Common myeloid progenitor, CD34-positive (primary cell): ENCODE data around the gene GNAI1.

Experiments used
- CTCF ChIA-PET: fragments of 350-600 bp; sonication (Branson Sonifier 250); formaldehyde crosslinking; loops from one replicate; lab custom pipeline; 2021; ENCODE audit warnings: antibody characterized with exemption; lab: Charles Lee
- POLR2A ChIA-PET: fragments of 350-600 bp; sonication (Branson Sonifier 250); formaldehyde crosslinking; loops from one replicate; lab custom pipeline; 2021; ENCODE audit warnings: antibody characterized with exemption; lab: Charles Lee
- DNase-seq, 3 donors: peaks; one replicate each; pipeline versions ENCODE4 v3.0.0 to v3.0.0-alpha.2; 2013
- H3K27ac ChIP-seq, 2 experiments: 1 replicate in 1 of 2; 2 replicates in 1 of 2; pipeline ENCODE4 v1.7.0; 2013; ENCODE audit warnings: inconsistent platforms in 2 of 2, low read length in 2 of 2, mild to moderate bottlenecking in 2 of 2, low read depth in 1 of 2, moderate library complexity in 1 of 2; ENCODE audit not compliant: severe bottlenecking in 2 of 2, insufficient read depth in 1 of 2, poor library complexity in 1 of 2
- H3K27me3 ChIP-seq, 5 experiments: replicated peaks in 2 of 5; 1 replicate in 3 of 5; 2 replicates in 2 of 5; pipeline versions ENCODE4 v1.6.1 to v1.7.0; 2013; ENCODE audit warnings: low read length in 4 of 5, mild to moderate bottlenecking in 2 of 5, moderate library complexity in 2 of 5, inconsistent platforms in 1 of 5; ENCODE audit not compliant: insufficient read depth in 5 of 5, control insufficient read depth in 4 of 5
- H3K36me3 ChIP-seq, 4 experiments: 1 replicate in 2 of 4; 2 replicates in 2 of 4; pipeline versions ENCODE4 v1.6.1 to v1.7.0; 2013; ENCODE audit warnings: low read length in 3 of 4, control low read depth in 1 of 4, mild to moderate bottlenecking in 1 of 4; ENCODE audit not compliant: control insufficient read depth in 4 of 4, insufficient read depth in 4 of 4
- H3K4me1 ChIP-seq, 4 experiments: 1 replicate in 3 of 4; 2 replicates in 1 of 4; pipeline versions ENCODE4 v1.6.1 to v1.7.1; 2013; ENCODE audit warnings: low read length in 3 of 4, mild to moderate bottlenecking in 3 of 4, control low read depth in 1 of 4, inconsistent platforms in 1 of 4, moderate library complexity in 1 of 4; ENCODE audit not compliant: control insufficient read depth in 4 of 4, insufficient read depth in 4 of 4; ENCODE audit errors: control extremely low read depth in 1 of 4
- H3K4me3 ChIP-seq, 7 experiments: 1 replicate in 4 of 7; 2 replicates in 3 of 7; pipeline versions ENCODE4 v1.5.1 to v1.7.0; 2013; ENCODE audit warnings: mild to moderate bottlenecking in 7 of 7, low read length in 6 of 7, moderate library complexity in 6 of 7, inconsistent platforms in 2 of 7, low read depth in 2 of 7, control low read depth in 1 of 7; ENCODE audit not compliant: insufficient read depth in 4 of 7, control insufficient read depth in 1 of 7; ENCODE audit errors: extremely low read depth in 1 of 7
- H3K9me3 ChIP-seq, 5 experiments: 1 replicate in 4 of 5; 2 replicates in 1 of 5; pipeline versions ENCODE4 v1.6.1 to v1.7.1; 2013; ENCODE audit warnings: low read length in 4 of 5, mild to moderate bottlenecking in 2 of 5, inconsistent platforms in 1 of 5, low read depth in 1 of 5, moderate library complexity in 1 of 5; ENCODE audit not compliant: control insufficient read depth in 4 of 5, insufficient read depth in 2 of 5; ENCODE audit errors: control extremely low read depth in 1 of 5
- WGBS: methylation state at CpG from one replicate; pipeline ENCODE4 v1.1.5; 2013; ENCODE audit not compliant: insufficient coverage; 5-methylcytosine and 5-hydroxymethylcytosine counted together

Gene GNAI1

DNA sequence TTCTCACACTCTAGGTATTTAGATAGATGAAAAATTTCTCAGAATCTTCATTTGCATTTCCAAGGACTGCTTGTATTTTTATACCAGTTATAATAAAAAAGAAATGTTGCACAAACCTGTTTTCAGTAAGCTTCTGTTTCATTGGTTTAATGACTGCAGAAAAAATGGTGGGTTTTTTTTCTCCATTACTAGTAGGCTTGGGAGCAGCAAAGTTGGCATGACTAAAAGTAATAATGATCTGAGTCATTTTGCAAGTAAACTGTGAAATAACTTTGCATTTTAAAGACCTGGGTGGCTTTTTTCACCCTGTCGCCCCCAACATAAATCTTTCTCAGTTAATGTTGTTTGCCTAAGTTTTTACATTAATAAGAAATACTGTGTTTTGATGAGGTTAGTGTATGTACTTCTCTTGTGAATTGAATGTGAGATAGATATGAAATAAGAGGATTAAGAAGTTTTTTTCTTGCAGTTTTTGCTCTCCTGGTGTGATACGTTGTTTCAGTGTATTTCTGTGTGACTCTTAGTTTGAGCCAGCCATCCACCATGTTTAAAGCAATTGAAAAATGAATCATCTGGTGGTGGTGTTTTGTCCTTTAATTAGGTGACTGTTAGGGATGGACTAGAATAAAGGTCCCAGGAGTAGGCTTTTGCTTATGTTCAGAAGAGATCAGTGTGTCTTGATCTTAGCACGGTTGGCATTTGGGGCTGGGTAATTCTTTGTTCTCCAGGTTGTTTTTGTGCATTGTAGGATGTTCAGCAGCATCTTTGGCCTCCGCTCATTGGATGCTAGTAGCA, 1.8 kb downstream of the GNAI1 start:
- POLR2A ChIA-PET, result no interaction called here
- H3K4me3 ChIP-seq, result peak overlapping the region in 6 of 7 experiments; percentile 93 to 98 (median 97)
- 0% methylated on average over 1 of the region's 4 CpGs for WGBS

DNA sequence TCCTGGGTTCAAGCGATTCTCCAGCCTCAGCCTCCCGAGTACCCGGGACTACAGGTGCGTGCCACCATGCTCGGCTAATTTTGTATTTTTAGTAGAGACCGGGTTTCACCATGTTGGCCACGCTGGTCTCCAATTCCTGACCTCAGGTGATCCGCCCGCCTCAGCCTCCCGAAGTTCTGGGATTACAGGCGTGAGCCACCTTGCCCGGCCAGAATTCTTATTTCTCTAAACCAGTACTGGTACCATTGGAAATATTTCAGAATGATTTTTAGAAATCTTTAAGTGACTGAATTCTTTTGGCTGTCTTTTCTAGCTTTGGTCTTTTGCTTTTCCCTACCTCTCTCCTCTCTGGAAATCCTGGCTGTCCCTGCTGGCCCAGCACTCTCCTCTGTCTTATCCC, 2.8 kb downstream of the GNAI1 start:
- no peaks in the 10 kb centered on the region for H3K9me3 ChIP-seq
- POLR2A ChIA-PET, result interaction anchor here (0.6 kb wide), 1 partner anchor 38 kb away, joined by 5 read pairs; no protein-coding TSS in a partner anchor
- peaks cover 19 to 71% (median 50%) of the 10 kb centered on the region in 4 experiments for H3K4me1 ChIP-seq
- H3K27me3 ChIP-seq, result no peaks in the 10 kb centered on the region
- no peak for DNase-seq
- peak overlapping the region in 1 of 2 experiments; percentile 2 for H3K27ac ChIP-seq
- H3K4me3 ChIP-seq, result peak overlapping the region in 6 of 7 experiments; percentile 55 to 98 (median 97)
- WGBS, result 16% methylated on average over 6 of the region's 12 CpGs
- CTCF ChIA-PET, result interaction anchor here (1.0 to 1.6 kb wide), 4 partner anchors 8 to 77 kb away, joined by 3 to 4 read pairs (median 3); no protein-coding TSS in a partner anchor
- H3K36me3 ChIP-seq, result peaks cover 0 to 2% (median 0%) of the 10 kb centered on the region in 4 experiments

More for the DNA sequence above, 1.8 kb downstream of the GNAI1 start:
- Histone ChIP-seq H3K9me3 (no peaks in the 10 kb centered on the region), H3K27ac (peak overlapping the region in 1 of 2 experiments; percentile 76), H3K4me1 (peaks cover 24 to 69% (median 51%) of the 10 kb centered on the region in 4 experiments), H3K27me3 (no peaks in the 10 kb centered on the region), H3K36me3 (peaks cover 0 to 2% (median 0%) of the 10 kb centered on the region in 4 experiments)
- CTCF ChIA-PET, result interaction anchor here (1.5 to 4.7 kb wide), 3 partner anchors 9 to 254 kb away, joined by 4 to 37 read pairs (median 17); no protein-coding TSS in a partner anchor
- DNase-seq, result peak in 1 of 3 donors; percentile 46

DNA sequence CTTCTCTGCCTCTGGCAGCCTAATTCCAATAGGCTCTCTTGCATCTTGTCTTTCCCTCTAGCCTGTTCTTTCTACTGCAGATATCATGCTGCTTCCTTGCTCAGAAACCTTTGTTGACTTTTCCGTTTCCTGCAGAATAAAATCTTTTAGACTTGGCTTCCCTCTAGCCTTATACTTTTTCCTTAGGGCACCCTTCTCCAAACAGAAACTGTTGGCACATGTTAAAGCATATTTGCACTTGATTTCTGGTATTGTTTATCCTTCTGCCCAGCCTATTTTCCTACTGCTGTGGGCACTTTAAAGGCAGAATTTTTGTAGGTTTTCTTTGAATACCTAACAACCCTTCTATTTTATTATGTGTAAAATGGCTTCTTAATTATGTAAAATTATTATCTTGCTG, 4.6 kb downstream of the GNAI1 start:
- Histone ChIP-seq H3K9me3 (no peaks in the 10 kb centered on the region), H3K27ac (no peak overlapping the region), H3K36me3 (peaks cover 0 to 2% (median 0%) of the 10 kb centered on the region in 4 experiments), H3K27me3 (no peaks in the 10 kb centered on the region), H3K4me3 (peak overlapping the region in 4 of 7 experiments; percentile 3 to 54 (median 24)), H3K4me1 (peaks cover 14 to 61% (median 39%) of the 10 kb centered on the region in 4 experiments)
- no peak for DNase-seq
- POLR2A ChIA-PET, result no interaction called here
- CTCF ChIA-PET, result interaction anchor here (1.0 to 1.2 kb wide), 3 partner anchors 20 to 43 kb away, joined by 4 to 5 read pairs (median 5); no protein-coding TSS in a partner anchor
- WGBS, result 15% methylated on average over 1 of the region's 1 CpG

DNA sequence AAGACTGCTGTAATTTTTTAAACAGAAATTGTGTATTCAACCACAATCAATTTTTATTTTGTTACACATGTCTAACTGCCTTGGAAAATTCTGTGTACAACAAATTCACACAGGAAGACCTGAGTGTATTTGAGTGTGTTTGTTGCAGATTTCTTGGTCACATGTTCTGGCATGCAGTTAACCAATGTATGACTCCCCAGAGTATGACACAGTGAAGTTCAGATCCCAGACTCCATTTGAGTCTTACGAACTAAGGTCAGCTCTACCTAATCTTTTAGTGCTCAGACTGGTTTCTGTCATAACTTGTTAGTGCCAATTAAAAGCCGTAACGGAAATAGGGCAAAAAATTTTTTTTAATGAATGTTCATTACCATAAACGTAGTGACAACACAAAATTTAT, 5.8 kb downstream of the GNAI1 start:
- WGBS, result no CpG with 5 or more reads among the region's 4 CpGs
- no peaks in the 10 kb centered on the region for H3K27me3 ChIP-seq
- no peak overlapping the region for H3K4me3 ChIP-seq
- ChIA-PET CTCF (interaction anchor here (1.4 kb wide), 1 partner anchor 44 kb away, joined by 3 read pairs; no protein-coding TSS in a partner anchor), POLR2A (no interaction called here)
- no peak overlapping the region for H3K27ac ChIP-seq
- peaks cover 19 to 64% (median 38%) of the 10 kb centered on the region in 4 experiments for H3K4me1 ChIP-seq
- no peaks in the 10 kb centered on the region for H3K9me3 ChIP-seq
- peaks cover 0 to 2% (median 0%) of the 10 kb centered on the region in 4 experiments for H3K36me3 ChIP-seq
- DNase-seq, result no peak

DNA sequence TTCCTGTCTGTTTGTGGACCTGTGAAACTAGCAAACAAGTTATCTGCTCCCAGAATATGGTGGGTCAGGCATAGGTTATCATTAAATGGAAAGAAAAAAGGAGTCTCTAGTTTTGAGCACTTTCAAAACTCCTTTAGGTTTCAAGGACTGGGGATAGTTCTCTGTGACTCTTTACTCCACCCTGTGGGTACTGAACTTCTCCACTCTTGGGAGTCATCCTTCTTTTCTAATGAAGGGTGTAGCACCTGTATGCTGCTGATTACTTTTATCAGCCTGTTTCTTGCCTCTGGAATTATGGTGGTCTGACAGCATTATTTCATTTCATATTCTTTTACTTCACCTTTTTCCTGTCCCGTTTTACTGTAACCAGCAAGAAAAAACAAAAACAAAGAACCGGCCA, 6.7 kb downstream of the GNAI1 start:
- H3K36me3 ChIP-seq, result peaks cover 0 to 2% (median 0%) of the 10 kb centered on the region in 4 experiments
- DNase-seq, result no peak
- WGBS, result 56% methylated on average over 2 of the region's 2 CpGs

DNA sequence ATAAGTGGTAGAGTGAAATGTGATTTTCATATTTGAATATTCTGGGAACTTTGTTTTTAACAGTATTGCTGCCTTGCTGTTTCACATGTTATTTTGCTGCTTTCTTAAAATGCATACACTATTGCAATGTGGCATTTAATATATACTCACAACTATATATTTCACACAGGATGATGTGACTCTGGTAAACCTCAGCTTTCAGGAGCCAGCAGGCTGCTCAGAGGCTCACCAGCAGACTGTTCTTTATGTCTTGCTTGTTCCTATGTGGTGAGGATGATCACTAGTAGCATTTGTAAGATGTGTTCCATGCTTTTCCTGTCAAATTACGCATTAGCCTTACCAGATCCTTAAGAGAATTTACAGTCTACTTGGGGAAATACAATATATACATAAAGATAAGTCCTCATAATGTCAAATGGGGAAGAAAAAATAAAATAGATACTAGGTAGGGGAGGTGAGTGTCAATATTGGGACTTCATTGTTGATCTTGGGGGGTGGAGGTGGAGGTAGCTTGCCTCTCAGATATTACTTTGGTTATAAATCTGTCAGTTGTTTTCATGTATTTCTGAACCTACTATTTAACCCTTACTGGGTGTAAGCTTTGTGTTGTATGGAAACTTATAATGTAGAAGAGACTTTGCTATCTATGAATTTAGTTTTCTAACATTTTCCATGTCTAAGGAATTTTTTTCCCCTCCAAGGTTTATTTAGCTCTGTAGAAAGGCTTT, 8.4 kb downstream of the GNAI1 start:
- Histone ChIP-seq H3K9me3 (no peaks in the 10 kb centered on the region), H3K4me3 (no peak overlapping the region), H3K36me3 (peaks cover 0 to 2% (median 0%) of the 10 kb centered on the region in 4 experiments), H3K27me3 (no peaks in the 10 kb centered on the region), H3K27ac (no peak overlapping the region), H3K4me1 (peaks cover 14 to 54% (median 33%) of the 10 kb centered on the region in 4 experiments)
- DNase-seq, result no peak
- ChIA-PET CTCF (interaction anchor here (1.2 to 2.3 kb wide), 5 partner anchors 9 to 65 kb away, joined by 3 to 7 read pairs (median 5); partner anchors contain the start of gene GNAI1), POLR2A (interaction anchor here (0.9 to 1.2 kb wide), 2 partner anchors 8 to 13 kb away, joined by 3 to 4 read pairs; no protein-coding TSS in a partner anchor)
- WGBS, result no CpG with 5 or more reads among the region's 1 CpG

More for the DNA sequence above, 6.7 kb downstream of the GNAI1 start:
- ChIA-PET CTCF (interaction anchor here (0.6 to 2.3 kb wide), 2 partner anchors 10 to 23 kb away, joined by 3 to 7 read pairs; no protein-coding TSS in a partner anchor), POLR2A (interaction anchor here (1.2 kb wide), 1 partner anchor 15 kb away, joined by 4 read pairs; no protein-coding TSS in a partner anchor)
- Histone ChIP-seq H3K4me3 (no peak overlapping the region), H3K9me3 (no peaks in the 10 kb centered on the region), H3K27me3 (no peaks in the 10 kb centered on the region), H3K27ac (no peak overlapping the region), H3K4me1 (peaks cover 14 to 64% (median 42%) of the 10 kb centered on the region in 4 experiments)
